ENCODE data around the gene SEMA6A. TPM values are rescaled to one million over a fixed set of nuclear protein-coding genes. Genes with fewer than 3 reads are reported as not detected.

Gene SEMA6A
- total and polyA plus RNA-seq, 2 of the 13 experiments (the other 11 are each of a cell fraction or from before 2014, with no cell fraction given), result 5.1 to 6.5 TPM

GRCh38 chr5:116524966-116525365 lies 49.7 kb downstream of the SEMA6A start (continued):
- peak; percentile 77 for TF ChIP-seq RERE (CRISPR knock-in tag; IDR thresholded peaks at IDR 0.05; ENCODE audit: low read depth)
- 0 out of 2 replicates have a peak, but pooled peaks have one; percentile 48 for TF ChIP-seq TCF7L2 (IDR thresholded peaks at IDR 0.05; ENCODE audit: low read depth, low read length)
- no peak for TF ChIP-seq ZBTB3 (CRISPR knock-in tag; IDR thresholded peaks at IDR 0.05; ENCODE audit: borderline replicate concordance, low read depth)
- no peak for TF ChIP-seq ZNF746 (CRISPR knock-in tag; IDR thresholded peaks at IDR 0.05)
- TF ChIP-seq ZNF20 (CRISPR knock-in tag; IDR thresholded peaks at IDR 0.05), result no peak
- no peak for TF ChIP-seq SOX6 (IDR thresholded peaks at IDR 0.05)
- TF ChIP-seq SOX6 (CRISPR knock-in tag; IDR thresholded peaks at IDR 0.05), result peak; percentile 81
- peak; percentile 68 for TF ChIP-seq ZNF644 (CRISPR knock-in tag; IDR thresholded peaks at IDR 0.05; ENCODE audit: low read depth)
- TF ChIP-seq, protein P1, sequence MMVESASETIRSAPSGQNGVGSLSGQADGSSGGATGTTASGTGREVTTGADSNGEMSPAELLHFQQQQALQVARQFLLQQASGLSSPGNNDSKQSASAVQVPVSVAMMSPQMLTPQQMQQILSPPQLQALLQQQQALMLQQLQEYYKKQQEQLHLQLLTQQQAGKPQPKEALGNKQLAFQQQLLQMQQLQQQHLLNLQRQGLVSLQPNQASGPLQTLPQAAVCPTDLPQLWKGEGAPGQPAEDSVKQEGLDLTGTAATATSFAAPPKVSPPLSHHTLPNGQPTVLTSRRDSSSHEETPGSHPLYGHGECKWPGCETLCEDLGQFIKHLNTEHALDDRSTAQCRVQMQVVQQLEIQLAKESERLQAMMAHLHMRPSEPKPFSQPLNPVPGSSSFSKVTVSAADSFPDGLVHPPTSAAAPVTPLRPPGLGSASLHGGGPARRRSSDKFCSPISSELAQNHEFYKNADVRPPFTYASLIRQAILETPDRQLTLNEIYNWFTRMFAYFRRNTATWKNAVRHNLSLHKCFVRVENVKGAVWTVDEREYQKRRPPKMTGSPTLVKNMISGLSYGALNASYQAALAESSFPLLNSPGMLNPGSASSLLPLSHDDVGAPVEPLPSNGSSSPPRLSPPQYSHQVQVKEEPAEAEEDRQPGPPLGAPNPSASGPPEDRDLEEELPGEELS (CRISPR knock-in tag; IDR thresholded peaks at IDR 0.05), result peak; percentile 89
- TF ChIP-seq, protein P2, sequence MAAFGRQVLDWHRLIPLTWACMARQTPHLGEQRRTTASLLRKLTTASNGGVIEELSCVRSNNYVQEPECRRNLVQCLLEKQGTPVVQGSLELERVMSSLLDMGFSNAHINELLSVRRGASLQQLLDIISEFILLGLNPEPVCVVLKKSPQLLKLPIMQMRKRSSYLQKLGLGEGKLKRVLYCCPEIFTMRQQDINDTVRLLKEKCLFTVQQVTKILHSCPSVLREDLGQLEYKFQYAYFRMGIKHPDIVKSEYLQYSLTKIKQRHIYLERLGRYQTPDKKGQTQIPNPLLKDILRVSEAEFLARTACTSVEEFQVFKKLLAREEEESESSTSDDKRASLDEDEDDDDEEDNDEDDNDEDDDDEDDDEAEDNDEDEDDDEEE (CRISPR knock-in tag; IDR thresholded peaks at IDR 0.05), result no peak
- TF ChIP-seq SKI (IDR thresholded peaks at IDR 0.05; ENCODE audit: partially characterized antibody), result peak; percentile 53
- no peak for TF ChIP-seq NPAS2 (CRISPR knock-in tag; IDR thresholded peaks at IDR 0.05; ENCODE audit: borderline replicate concordance)
- TF ChIP-seq ZNF251 (CRISPR knock-in tag; IDR thresholded peaks at IDR 0.05), result no peak
- TF ChIP-seq ISL2 (CRISPR knock-in tag; IDR thresholded peaks at IDR 0.05), result peak; percentile 91
- peak; percentile 49; the same call in 1 of the 2 replicates for TF ChIP-seq ZNF331 (CRISPR knock-in tag; IDR thresholded peaks at IDR 0.05)
- no peak for TF ChIP-seq ATF2 (CRISPR knock-in tag; IDR thresholded peaks at IDR 0.05)
- no peak for TF ChIP-seq ZNF224 (CRISPR knock-in tag; IDR thresholded peaks at IDR 0.05)
- peak; percentile 80; the same call in 1 of the 2 replicates for TF ChIP-seq HMG20A (CRISPR knock-in tag; IDR thresholded peaks at IDR 0.05; ENCODE audit: borderline replicate concordance)
- TF ChIP-seq JUN (CRISPR knock-in tag; IDR thresholded peaks at IDR 0.05), result 0 out of 2 replicates have a peak, but pooled peaks have one; percentile 28
- TF ChIP-seq TEAD3 (CRISPR knock-in tag; optimal IDR thresholded peaks at IDR 0.05; ENCODE audit: borderline replicate concordance), result peak; percentile 44

Measured in HepG2 (cell line).